GM19035 (cell line): Measurements from ENCODE around the gene SFXN5.

Source experiments
- ATAC-seq: cut with Tn5 transposase; IDR thresholded peaks from one replicate; pipeline ENCODE4 v1.9.1; 2021; ENCODE audit not compliant: unreplicated experiment

Gene SFXN5

DNA sequence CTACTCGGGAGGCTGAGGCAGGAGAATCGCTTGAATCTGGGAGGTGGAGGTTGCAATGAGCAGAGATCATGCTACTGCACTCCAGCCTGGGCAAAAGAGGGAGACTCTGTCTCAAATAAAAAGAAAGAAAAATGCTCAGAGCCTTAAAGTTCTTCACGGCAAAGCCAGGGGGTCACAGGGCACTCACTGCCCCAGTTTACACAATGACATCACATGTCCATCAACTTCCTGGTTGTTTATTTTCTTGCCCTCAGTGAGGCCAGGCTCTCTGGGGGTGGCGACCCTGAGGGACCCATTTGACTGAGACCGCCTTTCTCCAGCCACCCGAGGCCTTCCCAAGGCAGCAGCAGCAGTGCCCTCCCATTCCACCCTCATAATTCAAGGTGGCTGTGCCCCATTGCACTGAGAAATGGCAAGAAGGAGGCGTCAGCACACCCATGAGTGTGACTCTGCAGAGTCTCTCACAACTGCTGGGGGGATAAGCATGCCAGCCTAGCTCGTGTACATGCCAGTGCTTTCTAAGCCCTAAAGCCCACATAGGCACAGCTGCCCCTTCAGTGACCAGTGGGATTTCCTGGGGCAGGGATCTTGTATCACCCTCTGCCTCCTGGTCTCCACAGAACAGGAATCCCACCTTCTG, 50.0 kb downstream of the SFXN5 start:
- ATAC-seq, result no peak

DNA sequence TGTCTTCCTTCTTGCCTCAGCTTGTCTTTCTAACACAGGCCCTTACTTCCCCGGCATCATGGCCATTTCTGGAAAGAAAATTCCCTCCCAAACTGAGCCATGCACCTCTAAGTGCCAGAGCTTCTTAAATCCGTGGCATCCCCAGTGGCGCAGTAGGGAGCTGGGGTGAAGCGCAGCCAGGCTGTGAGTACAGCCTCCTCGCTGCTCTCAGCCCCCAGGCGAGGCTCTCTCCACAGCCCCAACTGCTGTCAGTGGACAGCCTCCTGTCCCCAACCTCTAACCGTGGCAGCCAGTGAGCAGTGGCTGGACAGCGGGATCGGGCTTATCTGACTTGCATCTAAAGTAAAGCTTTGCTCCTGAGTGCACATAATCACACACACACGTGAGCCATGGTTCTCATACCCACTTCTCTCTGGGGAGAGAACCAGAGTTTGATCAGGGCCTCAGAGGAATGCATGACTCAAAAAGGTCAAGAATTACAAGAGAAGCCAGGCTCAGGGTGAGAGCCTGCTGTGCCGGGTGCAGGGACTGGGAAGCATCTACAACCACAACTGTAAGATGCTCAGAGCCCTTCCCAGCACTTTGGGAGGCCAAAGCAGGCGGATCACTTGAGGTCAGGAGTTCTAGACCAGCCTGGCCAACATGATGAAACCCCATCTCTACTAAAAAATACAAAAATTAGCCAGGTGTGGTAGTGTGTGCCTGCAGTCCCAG, 50.7 kb downstream of the SFXN5 start:
- no peak for ATAC-seq

GRCh38 chr2:73020306-73020656, 51.2 kb downstream of the SFXN5 start:
- ATAC-seq, result no peak

DNA sequence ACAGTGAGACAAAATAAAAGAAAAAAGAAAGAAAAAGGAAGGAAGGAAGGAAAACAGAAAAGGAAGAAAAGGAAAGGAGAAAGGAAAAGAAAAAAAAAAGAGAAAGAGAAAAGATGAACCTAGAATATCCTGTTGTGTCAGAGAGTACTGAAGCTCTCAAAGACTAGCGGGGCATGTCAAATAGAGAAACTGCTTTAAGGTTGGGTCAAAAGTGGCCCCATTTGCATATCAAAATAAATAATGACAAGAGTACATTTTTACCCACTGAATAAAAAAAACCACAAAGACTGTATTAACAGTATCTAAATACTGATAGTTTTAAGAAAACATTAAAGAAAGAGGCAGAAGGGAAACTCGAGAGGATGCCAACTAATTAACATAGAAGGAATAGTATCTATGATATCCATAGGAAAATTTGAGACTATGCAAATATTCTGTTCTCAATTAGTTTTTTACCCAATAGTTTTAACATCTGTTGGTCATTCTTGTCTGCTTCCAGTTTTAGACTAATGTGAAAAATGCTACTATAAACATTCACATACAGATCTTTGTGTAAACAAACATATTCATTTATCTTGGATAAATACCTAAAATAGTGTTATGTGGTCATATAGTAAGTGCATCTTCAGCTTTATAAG, 53.2 kb downstream of the SFXN5 start:
- no peak for ATAC-seq

- no peak for ATAC-seq
These were observed 57.6 kb downstream of the SFXN5 start for GRCh38 chr2:73013936-73014335.

DNA sequence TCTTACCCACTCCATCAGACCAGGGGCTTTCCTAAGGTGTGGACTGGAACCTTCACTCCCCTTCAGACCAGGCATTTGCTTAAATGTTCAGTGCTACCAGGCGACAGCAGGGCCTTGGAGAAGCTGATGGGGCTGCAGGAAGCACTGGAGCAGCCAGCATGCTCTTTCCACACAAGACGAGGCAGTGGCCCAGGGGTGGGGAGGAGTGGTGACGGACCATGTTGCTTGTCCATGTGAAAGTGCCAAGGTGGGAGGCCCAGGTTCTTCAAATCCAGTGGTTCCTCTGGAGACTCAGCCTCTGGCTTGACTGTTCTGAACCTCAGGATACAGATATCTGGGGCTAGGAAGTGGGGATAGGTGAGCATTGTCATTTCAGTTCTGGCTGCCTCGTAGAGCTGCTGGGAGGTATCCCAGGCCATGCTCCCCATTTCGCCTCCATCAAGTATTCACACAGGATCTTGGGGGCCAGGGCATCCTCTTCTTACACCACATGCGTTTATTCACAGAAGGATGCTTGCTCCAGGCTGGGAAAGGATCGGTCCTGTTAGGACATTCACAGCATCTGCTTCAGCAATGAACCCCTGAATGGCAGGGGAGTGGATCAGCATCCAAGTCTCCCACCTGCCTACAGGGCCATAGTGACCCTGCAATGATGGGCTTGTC, 62.2 kb downstream of the SFXN5 start:
- no peak for ATAC-seq

DNA sequence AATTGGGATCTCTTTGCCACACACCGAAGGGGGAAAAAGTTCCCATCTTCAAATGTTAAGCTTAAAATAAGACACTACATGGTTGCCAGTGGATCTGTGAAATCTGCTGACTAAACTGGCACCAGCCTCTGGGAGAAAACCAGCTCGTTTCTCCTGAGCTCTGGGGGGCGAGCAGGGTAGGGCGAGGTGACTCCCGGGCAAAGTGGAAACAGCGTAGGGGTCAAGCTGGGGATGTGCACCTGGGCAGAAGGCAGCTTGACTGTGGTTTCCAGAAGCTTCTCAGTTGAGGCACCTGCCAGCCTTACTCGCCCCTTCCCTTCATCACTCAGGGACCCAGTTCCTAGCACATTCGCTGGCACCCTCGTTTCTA, 62.8 kb downstream of the SFXN5 start:
- ATAC-seq, result no peak

DNA sequence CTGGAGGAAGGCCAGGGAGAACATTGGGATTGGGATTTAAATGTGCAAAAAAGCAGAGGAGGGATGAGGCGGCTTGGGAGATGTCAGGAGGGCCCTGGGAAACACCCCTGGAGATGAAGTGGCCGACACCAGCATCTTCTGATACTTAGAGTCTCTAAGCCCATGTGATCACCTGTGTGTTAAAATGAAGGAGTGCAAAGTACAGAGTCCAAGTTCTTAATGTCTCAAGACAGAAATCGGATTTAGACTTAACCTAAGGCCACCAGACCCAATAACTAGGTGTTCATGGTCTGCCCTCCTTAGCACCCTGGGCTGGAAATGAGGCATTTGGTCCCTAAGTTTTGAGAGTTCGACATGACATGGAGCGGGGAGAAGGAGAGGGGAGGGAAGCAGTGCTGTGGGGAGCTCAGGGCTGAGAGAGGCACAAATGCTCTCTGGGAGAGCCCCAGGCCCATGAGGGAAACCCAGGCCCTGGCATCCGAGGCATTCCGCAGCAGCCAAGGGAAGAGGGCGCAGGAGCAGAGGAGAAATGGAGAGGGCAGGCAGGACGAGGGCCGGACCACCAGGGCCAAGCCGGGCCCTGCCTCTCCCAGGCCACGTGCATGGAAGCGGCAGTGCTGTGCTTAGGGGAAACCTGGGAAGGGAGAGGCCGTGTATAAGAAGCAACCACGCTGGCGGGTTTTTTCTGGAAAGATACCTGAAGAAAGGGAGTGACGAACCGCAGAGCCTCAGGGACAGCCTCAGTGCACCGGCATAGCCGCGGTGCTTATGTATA, 63.3 kb downstream of the SFXN5 start:
- no peak for ATAC-seq

GRCh38 chr2:73006969-73007710, 64.4 kb downstream of the SFXN5 start:
- no peak for ATAC-seq

DNA sequence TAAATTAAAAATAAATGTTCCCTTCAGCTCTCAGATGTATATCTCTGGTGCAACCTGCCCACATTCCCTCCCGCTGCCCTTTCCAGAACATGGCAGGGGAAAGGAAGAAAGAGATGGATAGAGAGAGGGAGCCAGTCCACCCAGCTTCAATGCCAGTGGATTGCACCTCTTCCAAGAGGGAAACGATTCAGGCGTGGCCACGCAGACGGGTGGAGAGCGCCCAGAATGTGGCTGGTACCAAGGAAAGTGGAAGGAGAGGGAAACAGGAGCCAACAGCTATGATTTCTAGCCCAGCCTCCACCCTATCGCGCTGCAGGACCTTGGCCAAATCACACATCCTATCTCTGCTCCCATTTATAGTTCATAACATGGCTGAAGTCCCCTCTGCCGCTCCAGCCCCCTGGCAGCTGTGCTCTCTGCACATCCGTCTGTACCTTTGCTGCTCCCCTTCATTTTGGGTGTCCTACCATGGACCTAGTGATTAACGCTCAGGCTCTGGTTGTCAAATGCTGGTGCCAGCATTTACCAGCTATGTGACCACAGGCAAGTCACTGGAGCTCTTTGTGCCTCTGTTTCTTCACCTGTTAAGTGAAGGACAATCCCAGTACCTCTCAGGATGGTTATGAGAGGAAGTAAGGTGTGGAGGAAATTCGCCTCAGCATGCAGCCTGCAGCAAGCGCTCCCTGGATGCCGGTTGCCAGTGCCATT, 66.5 kb downstream of the SFXN5 start:
- ATAC-seq, result no peak

- no peak for ATAC-seq
These were observed 67.0 kb downstream of the SFXN5 start for GRCh38 chr2:73004466-73004865.

DNA sequence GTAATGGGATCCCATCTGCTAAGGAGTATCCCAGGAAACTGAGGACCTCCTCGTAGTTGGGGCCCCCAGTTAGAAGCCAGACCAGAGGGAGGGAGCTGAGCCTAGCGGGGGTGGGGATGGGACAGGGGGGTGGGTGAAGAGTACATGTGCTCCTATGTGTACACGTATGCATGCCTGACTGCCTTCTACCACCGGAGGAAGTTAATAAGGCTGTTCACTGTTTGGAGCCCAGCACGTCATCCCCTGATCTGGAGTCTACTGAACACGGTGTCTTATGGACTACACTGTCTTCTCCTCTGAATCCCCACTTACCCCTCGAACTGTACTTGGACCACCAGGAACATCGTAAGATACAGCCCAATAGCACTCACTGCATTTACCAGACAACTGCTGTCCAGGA, 68.5 kb downstream of the SFXN5 start:
- ATAC-seq, result no peak

GRCh38 chr2:73000808-73001570, 70.5 kb downstream of the SFXN5 start:
- no peak for ATAC-seq

DNA sequence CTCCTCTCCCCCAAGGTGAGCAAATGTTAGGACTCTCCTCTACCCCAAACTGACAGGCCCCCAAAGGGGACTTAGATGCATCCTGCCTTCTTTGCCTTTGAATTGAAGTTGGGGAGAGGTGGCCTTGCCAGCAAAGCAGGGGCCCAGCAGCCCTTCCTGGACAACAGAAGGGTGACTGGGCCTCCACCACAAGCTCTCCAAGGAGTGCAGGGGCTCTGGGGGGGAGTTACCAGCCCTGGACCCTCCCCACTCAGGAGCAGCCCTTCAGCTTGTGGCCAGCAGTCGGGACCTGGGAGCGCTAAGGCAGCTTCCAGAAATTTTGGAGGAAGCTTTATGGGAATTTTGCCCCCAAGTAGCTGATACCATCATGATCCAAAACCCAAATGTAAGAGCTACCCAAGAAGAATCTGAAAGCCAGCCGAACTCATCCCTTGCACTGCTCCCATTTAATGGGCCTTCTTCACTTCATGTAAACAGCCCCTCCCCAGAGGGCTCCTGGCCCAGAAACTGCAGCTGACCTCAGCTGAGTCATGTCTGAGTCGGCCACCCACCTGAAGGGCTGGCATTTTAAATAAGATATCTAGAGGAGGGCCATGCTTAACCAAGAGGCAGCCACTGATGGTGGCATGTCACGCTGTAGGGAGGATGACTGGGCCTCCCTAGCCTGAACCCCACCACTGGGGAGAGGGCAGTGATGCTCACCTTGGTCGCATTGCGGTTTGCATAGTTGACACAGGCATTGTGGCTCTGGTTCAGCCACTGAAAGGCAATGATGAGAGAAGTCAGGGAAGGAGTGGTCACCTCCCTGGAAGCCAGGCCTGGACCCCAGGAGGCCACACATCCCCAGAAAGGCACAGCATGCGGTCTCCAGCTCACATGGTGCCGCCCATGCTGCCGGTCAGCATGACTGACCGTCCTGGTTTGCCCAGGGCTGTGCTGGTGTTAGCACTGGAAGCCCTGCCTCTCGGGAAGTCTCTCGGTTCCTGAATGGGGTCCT, 71.5 kb downstream of the SFXN5 start:
- ATAC-seq, result no peak

GRCh38 chr2:72998724-72999123, 72.8 kb downstream of the SFXN5 start:
- no peak for ATAC-seq

GRCh38 chr2:72998234-72998651, 73.3 kb downstream of the SFXN5 start:
- ATAC-seq, result no peak

DNA sequence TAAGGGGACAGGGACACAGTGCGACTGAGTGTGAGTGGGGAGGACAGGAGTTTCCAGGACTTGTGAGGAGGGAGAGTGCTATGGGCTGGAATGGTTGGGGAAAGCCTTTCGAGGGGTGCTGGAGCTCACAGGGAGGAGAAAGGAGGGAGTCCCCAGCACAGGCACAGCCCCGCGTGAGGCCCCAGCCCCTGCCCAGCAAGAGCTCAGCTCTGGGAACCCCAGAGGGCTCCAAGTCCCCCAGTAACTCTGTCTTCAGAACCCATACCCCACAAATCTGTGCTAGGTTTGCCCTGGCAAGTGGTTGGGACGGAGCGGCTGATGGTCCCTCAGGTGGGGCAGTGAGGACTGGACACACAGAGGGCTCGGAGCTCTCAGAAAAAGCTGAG, 75.4 kb downstream of the SFXN5 start:
- ATAC-seq, result no peak
